22Rv1 (cell line): ENCODE results near the gene ASB3.

Experiments used
- H3K27ac ChIP-seq: fragments of 450-650 bp; 2 replicates; pipeline ENCODE4 v1.5.1; 2017
- ZFX ChIP-seq: fragments of 450-650 bp; IDR thresholded peaks from 2 replicates; pipeline ENCODE4 v1.6.1; 2017; ENCODE audit warnings: antibody characterized with exemption, borderline replicate concordance
- TF ChIP-seq, protein P1 (sequence below): fragments of 450-650 bp; IDR thresholded peaks from 2 replicates; pipeline ENCODE4 v1.5.1; 2017; ENCODE audit warnings: mild to moderate bottlenecking

The ASB3 gene

DNA sequence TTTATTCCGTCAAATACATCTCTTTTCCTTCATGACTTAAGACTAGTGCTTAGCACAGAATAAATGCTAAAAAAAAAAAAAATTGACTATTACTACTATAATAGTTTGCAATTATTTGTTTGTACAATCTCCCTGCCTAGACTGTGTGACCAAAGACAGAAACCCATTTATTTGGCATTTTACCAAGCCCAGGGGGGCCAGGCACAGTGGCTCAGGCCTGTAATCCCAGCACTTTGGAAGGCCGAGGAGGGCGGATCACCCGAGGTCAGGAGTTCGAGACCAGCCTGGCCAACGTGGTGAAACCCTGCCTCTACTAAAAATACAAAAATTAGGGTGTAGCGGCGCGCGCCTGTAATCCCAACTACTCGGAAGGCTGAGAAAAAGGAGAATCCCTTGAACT lies 1.4 kb downstream of the ASB3 start:
- no peak overlapping the region for H3K27ac ChIP-seq
- TF ChIP-seq, protein P1, sequence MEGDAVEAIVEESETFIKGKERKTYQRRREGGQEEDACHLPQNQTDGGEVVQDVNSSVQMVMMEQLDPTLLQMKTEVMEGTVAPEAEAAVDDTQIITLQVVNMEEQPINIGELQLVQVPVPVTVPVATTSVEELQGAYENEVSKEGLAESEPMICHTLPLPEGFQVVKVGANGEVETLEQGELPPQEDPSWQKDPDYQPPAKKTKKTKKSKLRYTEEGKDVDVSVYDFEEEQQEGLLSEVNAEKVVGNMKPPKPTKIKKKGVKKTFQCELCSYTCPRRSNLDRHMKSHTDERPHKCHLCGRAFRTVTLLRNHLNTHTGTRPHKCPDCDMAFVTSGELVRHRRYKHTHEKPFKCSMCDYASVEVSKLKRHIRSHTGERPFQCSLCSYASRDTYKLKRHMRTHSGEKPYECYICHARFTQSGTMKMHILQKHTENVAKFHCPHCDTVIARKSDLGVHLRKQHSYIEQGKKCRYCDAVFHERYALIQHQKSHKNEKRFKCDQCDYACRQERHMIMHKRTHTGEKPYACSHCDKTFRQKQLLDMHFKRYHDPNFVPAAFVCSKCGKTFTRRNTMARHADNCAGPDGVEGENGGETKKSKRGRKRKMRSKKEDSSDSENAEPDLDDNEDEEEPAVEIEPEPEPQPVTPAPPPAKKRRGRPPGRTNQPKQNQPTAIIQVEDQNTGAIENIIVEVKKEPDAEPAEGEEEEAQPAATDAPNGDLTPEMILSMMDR: no peak
- TF ChIP-seq ZFX: no peak

DNA sequence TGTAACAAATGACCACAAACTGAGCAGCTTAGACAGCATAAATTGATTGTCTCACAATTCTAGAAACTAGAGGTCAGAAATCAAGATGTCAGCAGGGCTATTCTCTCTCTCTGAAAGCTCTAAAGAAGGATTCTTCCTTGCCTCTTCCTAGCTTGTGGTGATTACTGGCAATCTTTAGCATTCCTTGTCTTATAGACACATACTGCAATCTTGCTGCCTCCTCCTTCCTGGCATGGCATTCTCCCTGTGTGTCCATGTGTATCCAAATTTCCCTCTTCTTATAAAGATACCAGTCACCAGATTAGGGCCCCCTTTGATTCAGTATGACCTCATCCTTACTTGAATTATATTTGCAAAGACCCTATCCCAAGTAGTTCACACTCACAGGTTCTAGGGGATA lies 2.3 kb downstream of the ASB3 start:
- TF ChIP-seq, protein P1: no peak
- no peak for TF ChIP-seq ZFX
- no peak overlapping the region for H3K27ac ChIP-seq

DNA sequence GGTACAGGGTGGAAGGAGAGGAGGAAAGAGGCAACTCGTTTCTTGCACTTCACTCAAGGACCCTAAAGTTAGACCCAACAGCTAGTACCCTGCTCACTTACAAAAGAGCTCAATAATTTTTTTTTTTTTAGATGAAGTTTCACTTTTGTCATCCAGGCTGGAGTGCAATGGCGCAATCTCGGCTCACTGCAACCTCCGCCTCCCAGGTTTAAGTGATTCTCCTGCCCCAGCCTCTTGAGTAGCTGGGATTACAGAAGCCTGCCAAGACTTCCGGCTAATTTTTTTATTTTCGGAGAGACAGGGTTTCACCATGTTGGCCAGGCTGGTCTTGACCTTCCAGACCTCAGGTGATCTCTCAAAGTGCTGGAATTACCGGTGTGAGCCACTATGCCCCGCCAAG lies 4.1 kb downstream of the ASB3 start:
- no peak for TF ChIP-seq ZFX
- TF ChIP-seq, protein P1: no peak

DNA sequence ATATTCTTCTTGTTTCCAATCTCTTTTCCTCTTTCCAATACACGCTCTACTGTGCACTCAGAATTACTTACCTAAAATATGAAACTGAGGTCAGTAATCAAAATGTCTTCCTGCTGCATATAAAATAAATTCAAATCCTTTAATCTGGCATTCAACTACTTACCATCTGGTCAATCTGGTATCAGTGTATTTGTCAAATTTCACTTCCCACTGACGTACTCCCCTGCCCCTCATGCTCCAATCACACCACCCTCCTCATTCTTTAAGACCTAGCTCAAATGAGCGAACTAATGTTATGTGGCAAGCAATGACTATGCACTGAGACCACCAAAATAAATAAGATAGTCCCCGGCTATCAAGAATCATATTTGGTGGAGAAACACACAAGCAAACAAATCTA lies 6.7 kb downstream of the ASB3 start:
- TF ChIP-seq ZFX: no peak
- TF ChIP-seq, protein P1: no peak
- H3K27ac ChIP-seq: no peak overlapping the region

More for the DNA sequence above, 4.1 kb downstream of the ASB3 start:
- H3K27ac ChIP-seq: no peak overlapping the region

DNA sequence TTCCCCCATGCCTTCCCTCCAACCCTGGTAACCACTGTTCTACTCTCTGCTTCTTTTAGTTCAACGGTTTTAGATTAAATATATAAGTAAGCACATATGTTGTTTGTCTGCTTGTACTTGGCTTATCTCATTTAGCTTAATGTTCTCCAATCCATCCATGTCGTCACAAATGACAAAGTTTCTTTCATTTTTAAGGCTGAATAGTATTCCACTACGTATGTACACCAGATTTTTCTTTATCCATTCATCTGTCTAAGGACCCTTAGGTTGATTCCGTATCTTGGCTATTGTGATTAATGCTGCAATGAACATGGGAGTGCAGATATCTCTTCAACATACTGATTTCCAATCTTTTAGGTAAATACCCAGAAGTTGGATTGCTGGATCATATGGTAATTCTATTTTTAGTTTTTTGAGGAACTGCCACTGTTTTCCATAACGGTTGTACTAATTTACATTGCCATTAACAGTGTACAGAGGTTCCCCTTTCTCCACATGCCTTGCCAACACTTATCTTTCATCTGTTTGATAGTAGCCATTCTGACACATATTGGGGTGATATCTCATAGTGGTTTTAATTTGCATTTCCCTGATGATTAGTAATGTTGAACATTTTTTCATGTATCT lies 8.1 kb downstream of the ASB3 start:
- 0 out of 2 replicates have a peak overlapping the region, but pooled peaks have one; percentile 5 for H3K27ac ChIP-seq
- TF ChIP-seq, protein P1: no peak
- TF ChIP-seq ZFX: no peak

DNA sequence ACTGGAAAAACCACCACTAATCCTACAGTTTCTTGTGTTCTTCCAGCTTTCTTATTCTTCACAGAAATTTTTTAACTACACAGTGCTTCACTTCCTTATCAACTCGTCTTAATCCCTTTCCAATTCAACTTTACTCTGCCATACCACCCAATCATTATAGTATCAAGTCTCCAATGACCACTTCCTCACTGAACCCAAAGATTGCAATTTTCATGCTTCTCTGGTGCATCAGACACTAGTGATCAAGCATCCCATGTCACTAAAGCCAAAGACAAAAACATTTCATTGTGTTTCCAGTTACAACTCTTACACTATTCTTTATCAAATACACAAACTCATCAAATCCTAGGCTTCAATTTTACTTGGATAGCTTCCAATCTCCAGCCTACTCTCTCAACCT lies 9.6 kb downstream of the ASB3 start:
- H3K27ac ChIP-seq: no peak overlapping the region
- no peak for TF ChIP-seq ZFX
- TF ChIP-seq, protein P1: no peak

DNA sequence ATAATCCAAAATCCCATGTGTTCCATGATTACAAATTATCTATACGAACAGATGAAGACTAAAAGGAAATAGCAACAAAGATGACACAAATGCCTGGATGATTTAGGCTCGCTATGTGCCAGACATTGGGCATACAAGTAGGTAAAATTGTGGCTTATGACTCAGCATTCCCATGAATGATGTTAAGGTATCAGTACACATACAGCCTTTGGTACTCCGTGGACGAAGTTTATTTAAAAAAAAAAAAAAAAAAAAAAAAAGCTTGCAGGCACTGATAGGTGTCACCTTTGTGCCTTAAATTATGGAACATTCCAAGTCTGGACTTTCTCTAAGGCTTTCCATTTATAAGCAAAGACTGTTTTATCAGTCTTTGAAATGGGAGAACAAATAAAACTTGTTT lies 16.5 kb downstream of the ASB3 start:
- H3K27ac ChIP-seq: no peak overlapping the region
- no peak for TF ChIP-seq ZFX
- TF ChIP-seq, protein P1: no peak
